Skeletal muscle tissue (tissue), 4 donors: ENCODE data around the gene HKDC1. TPM values are rescaled to one million over a fixed set of nuclear protein-coding genes. Genes with fewer than 3 reads are reported as not detected.
"Not testable (repeated sequence)": the region's sequence is repeated elsewhere in the genome, so short reads cannot be mapped to it uniquely, and the experiment has no call there.

ENCODE experiments used
- H3K27ac ChIP-seq: one replicate; pipeline ENCODE4 v1.7.0; 2013; ENCODE audit warnings: mild to moderate bottlenecking, low read depth, low read length, inconsistent platforms
- H3K27me3 ChIP-seq, 3 donors: one replicate each; pipeline ENCODE4 v1.7.0; 2013; ENCODE audit warnings: low read length in 3 of 3; ENCODE audit not compliant: control insufficient read depth in 3 of 3, insufficient read depth in 3 of 3
- H3K36me3 ChIP-seq, 3 donors: one replicate each; pipeline ENCODE4 v1.7.0; 2013; ENCODE audit warnings: low read length in 3 of 3; ENCODE audit not compliant: control insufficient read depth in 3 of 3, insufficient read depth in 3 of 3
- H3K4me1 ChIP-seq, 3 donors: one replicate each; pipeline ENCODE4 v1.7.0; 2013; ENCODE audit warnings: low read length in 3 of 3, mild to moderate bottlenecking in 3 of 3; ENCODE audit not compliant: control insufficient read depth in 3 of 3, insufficient read depth in 3 of 3
- H3K4me3 ChIP-seq, 3 donors: one replicate each; pipeline ENCODE4 v1.7.0; 2013; ENCODE audit warnings: low read length in 3 of 3
- H3K9ac ChIP-seq, 3 donors: one replicate each; pipeline ENCODE4 v1.7.0; 2013; ENCODE audit warnings: low read length in 3 of 3, mild to moderate bottlenecking in 3 of 3, moderate library complexity in 2 of 3, low read depth in 1 of 3
- H3K9me3 ChIP-seq, 3 donors: one replicate each; pipeline ENCODE4 v1.7.0; 2013; ENCODE audit warnings: low read length in 3 of 3; ENCODE audit not compliant: control insufficient read depth in 3 of 3
- total RNA-seq: library from RNA; depleted of rRNA; stranded (reverse); fragments of >200 nt; gene quantifications from one replicate; pipeline ENCODE4 v1.2.3, GENCODE V29; 2014
- donor health status: Osteomylitis.

The HKDC1 gene
- total RNA-seq, 1 donor from 2014 or later: not detected

DNA sequence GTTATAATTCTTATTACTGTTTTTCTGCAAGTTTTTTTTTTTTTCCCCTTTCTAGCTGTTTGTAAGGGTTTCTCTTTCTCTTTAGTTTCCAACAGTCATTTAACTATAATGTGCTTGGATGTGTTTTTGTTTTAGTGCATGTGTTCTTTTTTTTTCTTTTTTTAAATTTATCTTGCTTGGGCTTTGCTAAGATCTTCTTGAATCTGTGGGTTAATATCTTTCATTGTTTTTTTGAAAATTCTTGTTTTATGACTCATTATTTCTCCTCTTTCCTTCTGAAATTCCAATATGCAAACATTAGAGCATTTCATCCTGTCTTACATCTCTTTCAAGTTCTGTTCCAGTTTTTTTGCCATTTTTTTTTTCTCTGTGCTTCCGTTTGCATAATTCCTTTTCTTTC, 52.5 kb downstream of the HKDC1 start:
- Histone ChIP-seq H3K27me3 (no peaks in the 10 kb centered on the region), H3K9ac (no peak overlapping the region), H3K27ac (no peak overlapping the region), H3K4me1 (no peaks in the 10 kb centered on the region), H3K4me3 (no peak overlapping the region), H3K9me3 (no peaks in the 10 kb centered on the region), H3K36me3 (no peaks in the 10 kb centered on the region)

DNA sequence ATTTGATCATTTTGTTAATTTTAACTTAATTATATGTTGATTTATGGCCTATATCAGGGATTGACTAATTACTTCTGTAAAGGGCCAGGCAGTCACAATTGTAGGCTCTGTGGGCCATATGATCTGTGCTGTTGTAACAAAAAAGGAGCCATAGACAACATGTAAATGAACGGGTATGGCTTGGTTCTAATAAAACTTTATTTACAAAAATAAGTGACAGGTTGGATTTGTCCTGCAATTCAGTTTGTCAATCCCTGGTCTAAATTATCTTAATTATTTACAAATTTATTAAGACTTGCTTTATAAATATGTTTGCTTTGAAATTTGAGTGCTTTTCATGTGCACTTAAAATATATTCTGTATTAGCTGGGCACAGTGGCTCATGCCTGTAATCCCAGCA, 55.3 kb downstream of the HKDC1 start:
- H3K4me3 ChIP-seq: no peak overlapping the region
- no peaks in the 10 kb centered on the region for H3K9me3 ChIP-seq
- no peaks in the 10 kb centered on the region for H3K36me3 ChIP-seq
- no peak overlapping the region for H3K27ac ChIP-seq
- H3K4me1 ChIP-seq: no peaks in the 10 kb centered on the region
- H3K27me3 ChIP-seq: no peaks in the 10 kb centered on the region
- no peak overlapping the region for H3K9ac ChIP-seq

DNA sequence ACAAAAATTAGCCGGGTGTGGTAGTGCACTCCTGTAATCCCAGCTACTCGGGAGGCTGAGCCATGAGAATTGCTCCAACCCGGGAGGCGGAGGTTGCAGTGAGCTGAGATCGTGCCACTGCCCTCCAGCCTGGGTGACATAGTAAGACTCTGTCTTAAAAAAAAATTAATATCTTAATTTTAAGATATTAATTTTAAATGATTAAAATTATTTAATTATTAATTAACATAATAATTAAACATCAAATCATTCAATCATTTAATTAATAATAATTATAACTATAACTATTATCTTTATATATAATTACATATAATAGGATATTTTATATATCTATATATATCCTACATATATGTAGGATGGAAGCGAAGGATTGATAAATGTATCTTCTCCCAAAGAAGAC, 56.4 kb downstream of the HKDC1 start:
- Histone ChIP-seq H3K27ac (no peak overlapping the region), H3K9me3 (no peaks in the 10 kb centered on the region), H3K9ac (no peak overlapping the region), H3K4me3 (no peak overlapping the region), H3K36me3 (no peaks in the 10 kb centered on the region), H3K27me3 (no peaks in the 10 kb centered on the region), H3K4me1 (no peaks in the 10 kb centered on the region)

DNA sequence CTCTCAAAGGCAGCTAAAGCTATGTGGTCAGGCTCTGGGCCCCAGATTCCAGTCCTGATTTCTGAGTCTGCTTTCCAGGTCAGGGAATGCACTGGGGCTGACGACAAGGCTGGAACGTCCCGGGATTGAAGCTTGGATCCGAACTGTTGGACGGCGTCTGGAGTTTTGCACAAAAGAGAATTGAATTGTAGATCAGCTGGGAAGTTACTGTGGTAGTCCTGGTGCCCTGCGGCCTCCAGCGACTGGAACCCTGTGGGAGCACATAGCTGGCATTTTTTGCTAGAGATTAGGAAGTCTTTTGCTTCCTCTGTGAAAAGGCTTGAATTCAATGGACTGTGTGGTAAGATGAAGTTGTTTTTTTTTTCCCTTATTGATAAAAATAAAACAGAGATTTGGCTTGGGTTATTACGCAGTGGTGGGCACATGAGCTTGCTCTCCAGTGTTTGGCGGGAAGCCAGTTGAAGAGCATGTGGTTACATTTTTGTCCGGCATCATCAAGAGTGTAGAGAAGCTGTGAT, 58.4 kb downstream of the HKDC1 start, which contains the start of gene HK1:
Gene HK1 (plus strand): TSS at position 51 of the 518 bp plus-strand sequence.
- Histone ChIP-seq H3K27me3 (no peaks in the 10 kb centered on the region), H3K4me1 (peaks cover 0 to 3% (median 0%) of the 10 kb centered on the region in 3 donors), H3K27ac (no peak within 1 kb of the TSS), H3K9me3 (no peaks in the 10 kb centered on the region), H3K4me3 (no peak within 1 kb of the TSS), H3K36me3 (no peaks in the 10 kb centered on the region), H3K9ac (no peak within 1 kb of the TSS)

DNA sequence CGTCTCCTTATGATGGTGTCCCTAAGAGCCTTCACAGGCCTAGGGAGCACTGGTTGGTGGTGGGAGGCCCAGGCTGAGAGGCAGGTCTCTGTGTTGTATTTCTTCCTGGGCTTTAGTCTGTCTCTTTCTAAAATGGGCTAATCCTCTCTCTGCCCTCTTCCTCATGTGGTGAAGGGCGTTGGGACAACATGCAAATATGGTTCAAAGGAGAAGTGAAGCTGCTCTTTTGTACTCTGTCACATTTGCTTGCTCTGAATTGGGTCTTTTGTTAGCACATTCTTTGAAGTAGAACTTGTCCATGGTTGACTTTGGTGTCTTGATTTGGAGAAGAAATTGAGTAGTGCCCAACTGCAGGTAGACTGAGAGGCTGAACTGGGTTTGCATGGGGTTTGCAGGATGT, 59.0 kb downstream of the HKDC1 start:
- no peaks in the 10 kb centered on the region for H3K9me3 ChIP-seq
- no peak overlapping the region for H3K27ac ChIP-seq
- H3K4me3 ChIP-seq: no peak overlapping the region
- no peaks in the 10 kb centered on the region for H3K27me3 ChIP-seq
- no peak overlapping the region for H3K9ac ChIP-seq
- H3K36me3 ChIP-seq: no peaks in the 10 kb centered on the region
- H3K4me1 ChIP-seq: peaks cover 0 to 3% (median 0%) of the 10 kb centered on the region in 3 donors

DNA sequence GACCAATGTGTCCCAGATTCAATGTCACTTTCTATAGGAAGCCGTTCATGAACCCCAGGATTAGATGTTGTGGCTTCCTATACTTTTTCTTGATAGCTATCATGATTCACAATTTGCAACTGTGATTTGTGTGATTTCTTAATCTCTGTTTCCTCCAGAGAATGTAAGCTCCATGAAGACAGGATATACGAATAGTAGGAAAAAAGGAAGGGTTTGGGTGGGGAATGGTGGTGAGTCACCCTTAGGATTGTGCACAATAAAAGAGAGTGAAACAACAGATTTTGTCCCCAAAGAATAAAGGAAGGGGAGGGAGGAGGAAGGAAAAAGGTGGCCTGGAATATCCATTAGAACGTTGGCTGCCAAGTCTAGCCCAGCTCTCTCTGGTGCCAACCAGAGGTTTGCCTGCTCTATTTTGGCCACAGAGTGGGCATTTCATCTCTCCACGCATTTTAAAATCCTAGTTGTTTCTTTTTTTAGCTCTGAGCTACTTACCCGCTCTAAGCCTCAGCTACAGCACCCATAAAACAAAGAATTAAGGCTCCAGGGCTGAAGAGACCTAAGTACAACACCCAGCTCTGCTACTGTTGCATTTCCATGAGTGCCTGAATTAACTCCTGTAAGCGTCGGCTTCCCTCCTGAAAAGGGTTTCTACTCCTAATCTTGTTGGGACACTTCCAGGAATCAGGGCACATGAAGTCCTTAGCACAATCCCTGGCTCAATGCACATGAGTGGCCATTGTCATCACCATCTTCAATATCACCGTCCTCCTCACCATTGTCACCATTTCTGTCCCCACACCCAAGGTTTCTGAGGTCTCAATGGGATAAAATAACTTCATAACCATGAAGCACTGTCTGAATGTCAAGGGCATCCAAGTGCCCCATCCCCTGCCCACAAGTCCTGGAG, 61.6 kb downstream of the HKDC1 start:
- H3K36me3 ChIP-seq: no peaks in the 10 kb centered on the region
- H3K27me3 ChIP-seq: no peaks in the 10 kb centered on the region
- H3K9ac ChIP-seq: no peak overlapping the region
- H3K4me1 ChIP-seq: peaks cover 0 to 3% (median 0%) of the 10 kb centered on the region in 3 donors
- no peak overlapping the region for H3K27ac ChIP-seq
- H3K4me3 ChIP-seq: no peak overlapping the region
- no peaks in the 10 kb centered on the region for H3K9me3 ChIP-seq

DNA sequence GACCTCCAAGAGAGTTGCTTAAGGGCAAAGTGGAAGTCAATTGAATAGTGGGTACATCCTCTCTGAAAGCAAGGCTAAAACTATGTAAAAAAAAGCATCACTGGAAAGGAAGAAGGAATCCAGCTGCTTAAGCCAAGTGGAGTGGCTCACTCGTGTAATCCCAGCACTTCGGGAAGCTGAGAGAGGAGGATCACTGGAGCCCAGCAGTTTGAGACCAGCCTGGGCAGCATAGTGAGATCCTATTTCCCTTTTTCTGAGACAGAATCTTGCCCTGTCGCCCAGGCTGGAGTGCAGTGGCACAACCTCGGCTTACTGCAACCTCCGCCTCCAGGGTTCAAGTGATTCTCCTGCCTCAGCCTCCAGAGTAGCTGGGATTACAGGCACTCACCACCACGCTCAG, 64.3 kb downstream of the HKDC1 start:
- H3K9me3 ChIP-seq, H3K27me3 ChIP-seq, H3K27ac ChIP-seq, H3K4me3 ChIP-seq, H3K36me3 ChIP-seq, H3K4me1 ChIP-seq, H3K9ac ChIP-seq: not testable (repeated sequence)

DNA sequence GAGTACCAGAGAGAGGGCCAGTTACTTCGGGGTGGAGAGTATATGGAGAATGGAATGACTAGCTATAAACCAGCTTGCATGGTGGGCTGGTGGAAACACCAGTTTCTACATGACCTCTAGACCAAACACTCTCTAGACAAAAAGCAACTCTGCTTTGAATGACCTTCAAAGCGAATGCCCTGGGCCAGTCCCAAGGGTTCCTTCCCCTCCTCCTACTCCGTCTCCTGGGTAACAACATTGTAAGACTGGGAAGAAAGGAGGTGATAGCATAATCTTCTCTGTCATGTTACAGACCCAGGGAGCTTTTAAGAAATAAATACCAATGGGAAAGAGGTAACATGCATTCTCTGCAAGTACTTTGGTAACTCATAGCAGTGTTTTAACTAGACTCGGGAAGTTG, 65.6 kb downstream of the HKDC1 start:
- H3K27me3 ChIP-seq: peaks cover 0 to 2% (median 0%) of the 10 kb centered on the region in 3 donors
- no peak overlapping the region for H3K27ac ChIP-seq
- peaks cover 0 to 3% (median 0%) of the 10 kb centered on the region in 3 donors for H3K4me1 ChIP-seq
- no peaks in the 10 kb centered on the region for H3K9me3 ChIP-seq
- no peak overlapping the region for H3K4me3 ChIP-seq
- no peaks in the 10 kb centered on the region for H3K36me3 ChIP-seq
- H3K9ac ChIP-seq: no peak overlapping the region

DNA sequence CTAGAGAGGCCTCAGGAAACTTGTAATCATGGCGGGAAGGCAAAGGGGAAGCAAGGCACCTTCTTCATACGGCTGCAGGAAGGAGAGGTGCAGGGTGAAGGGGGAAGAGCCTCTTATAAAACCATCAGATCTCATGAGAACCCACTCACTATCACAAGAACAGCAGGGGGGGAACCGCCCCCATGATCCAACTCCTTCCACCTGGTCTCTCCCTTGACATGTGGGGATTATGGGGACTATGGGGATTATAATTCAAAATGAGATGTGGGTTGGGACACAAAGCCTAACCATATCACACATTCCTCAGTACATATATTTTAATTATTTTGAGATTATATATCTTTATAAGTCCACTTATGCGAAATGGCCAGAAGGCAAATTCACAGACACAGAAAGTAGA, 67.0 kb downstream of the HKDC1 start:
- H3K27me3 ChIP-seq: peaks cover 0 to 2% (median 0%) of the 10 kb centered on the region in 3 donors
- H3K4me3 ChIP-seq: no peak overlapping the region
- no peaks in the 10 kb centered on the region for H3K4me1 ChIP-seq
- H3K36me3 ChIP-seq: no peaks in the 10 kb centered on the region
- H3K9ac ChIP-seq: no peak overlapping the region
- H3K9me3 ChIP-seq: no peaks in the 10 kb centered on the region
- H3K27ac ChIP-seq: no peak overlapping the region

DNA sequence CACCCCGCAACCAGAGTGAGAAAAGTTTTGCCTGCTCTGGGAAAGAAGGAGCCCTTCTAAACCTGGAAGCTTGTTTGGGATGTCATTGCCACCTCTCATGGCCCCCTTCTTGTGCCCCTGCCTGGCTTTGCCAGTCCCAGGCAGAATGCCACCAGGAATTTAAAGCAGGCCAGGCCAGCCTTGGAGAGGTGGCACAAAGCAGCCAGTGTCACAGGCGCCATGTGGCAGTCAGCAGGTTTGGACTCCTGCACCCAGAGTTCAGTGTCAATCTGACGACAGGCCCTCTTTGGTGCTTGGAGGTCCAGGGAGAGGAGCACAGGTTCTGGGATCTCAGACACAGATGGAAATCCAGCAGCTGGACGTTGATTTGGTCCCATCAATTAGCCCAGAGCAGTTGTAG, 70.9 kb downstream of the HKDC1 start:
- H3K4me1 ChIP-seq: no peaks in the 10 kb centered on the region
- H3K9ac ChIP-seq: no peak overlapping the region
- H3K27ac ChIP-seq: no peak overlapping the region
- peaks cover 0 to 2% (median 0%) of the 10 kb centered on the region in 3 donors for H3K27me3 ChIP-seq
- H3K4me3 ChIP-seq: no peak overlapping the region
- H3K9me3 ChIP-seq: no peaks in the 10 kb centered on the region
- no peaks in the 10 kb centered on the region for H3K36me3 ChIP-seq
